ENCODE results near the gene OSBPL1A. TPM values are rescaled to one million over a fixed set of nuclear protein-coding genes. Genes with fewer than 3 reads are reported as not detected.

Gene OSBPL1A
- total and polyA plus RNA-seq, 10 of the 15 experiments (the other 5 are each of a cell fraction or from before 2014, with no cell fraction given): 0.02 to 0.83 (median 0.11) TPM; not detected in 6

GRCh38 chr18:24386681-24387080 is 10.9 kb downstream of the OSBPL1A start:
- Histone ChIP-seq H3K9me3 (replicated peaks; ENCODE audit: control insufficient read depth, insufficient read depth, low read length) (no peaks in the 10 kb centered on the region), H3K9ac (ENCODE audit: control insufficient read depth, insufficient read depth, low read length) (no peak overlapping the region), H3K4me1 (ENCODE audit: control insufficient read depth, insufficient read depth, low read length) (no peaks in the 10 kb centered on the region), H3K27ac (ENCODE audit: control insufficient read depth, insufficient read depth) (no peak overlapping the region), H3K4me2 (ENCODE audit: control insufficient read depth, insufficient read depth) (no peak overlapping the region), H3K4me3 (no peak overlapping the region), H4K20me1 (ENCODE audit: control insufficient read depth, insufficient read depth) (no peaks in the 10 kb centered on the region), H2AFZ (ENCODE audit: control insufficient read depth, low read depth, low read length) (no peak overlapping the region), H3K79me2 (ENCODE audit: control insufficient read depth, insufficient read depth, low read length) (no peaks in the 10 kb centered on the region), H3K36me3 (ENCODE audit: control insufficient read depth in 2 of 2, insufficient read depth in 2 of 2, low read length in 1 of 2) (no peaks in the 10 kb centered on the region), H3K27me3 (replicated peaks in 1 of 2; ENCODE audit: control insufficient read depth in 2 of 2, insufficient read depth in 2 of 2, low read length in 1 of 2) (no peaks in the 10 kb centered on the region; a peak in 1 of 4 replicates)
- ChIA-PET POLR2A (no interaction called here), SMC1A (ENCODE audit: uncharacterized antibody, unreplicated experiment) (interaction anchor here (1.1 kb wide), 1 partner anchor 9 kb away, joined by 3 read pairs; no protein-coding TSS in a partner anchor), CTCF (no interaction called here), RAD21 (ENCODE audit: unreplicated experiment) (no interaction called here)
- TF ChIP-seq CEBPB (IDR thresholded peaks at IDR 0.05; ENCODE audit: borderline replicate concordance in 1 of 2, low read depth in 2 of 2, low read length in 2 of 2) (no peak), YBX1 (IDR thresholded peaks at IDR 0.05) (no peak), ZNF274 (IDR thresholded peaks at IDR 0.05; ENCODE audit: insufficient read depth, insufficient read length) (no peak), ATF2 (IDR thresholded peaks at IDR 0.05; ENCODE audit: low read length) (no peak)
- DNase-seq (ENCODE audit: low read depth, low spot score) (no peak), FAIRE-seq (no peak), ATAC-seq (no peak)
- 26% methylated on average over 6 of the region's 6 CpGs for WGBS (ENCODE audit: insufficient coverage, insufficient replicate concordance, low lambda C conversion rate, missing lambda C conversion rate)
- intact Hi-C loops (cut with micrococcal nuclease; ENCODE audit: unreplicated experiment) (no loop called here), in situ Hi-C loops (cut with MboI) (no loop called here)
- BruUV-seq (replicated peaks): no TSS peak

GRCh38 chr18:24381126-24381525 is 16.5 kb downstream of the OSBPL1A start:
- WGBS (ENCODE audit: insufficient coverage, insufficient replicate concordance, low lambda C conversion rate, missing lambda C conversion rate): 47% methylated on average over 1 of the region's 1 CpG
- POLR2A ChIA-PET: no interaction called here
- RAD21 ChIA-PET (ENCODE audit: unreplicated experiment): no interaction called here
- FAIRE-seq: no peak
- Histone ChIP-seq H3K4me2 (ENCODE audit: control insufficient read depth, insufficient read depth) (no peak overlapping the region), H3K4me1 (ENCODE audit: control insufficient read depth, insufficient read depth, low read length) (no peaks in the 10 kb centered on the region), H3K36me3 (ENCODE audit: control insufficient read depth in 2 of 2, insufficient read depth in 2 of 2, low read length in 1 of 2) (no peaks in the 10 kb centered on the region), H2AFZ (ENCODE audit: control insufficient read depth, low read depth, low read length) (no peak overlapping the region), H3K9me3 (replicated peaks; ENCODE audit: control insufficient read depth, insufficient read depth, low read length) (no peaks in the 10 kb centered on the region), H3K27me3 (replicated peaks in 1 of 2; ENCODE audit: control insufficient read depth in 2 of 2, insufficient read depth in 2 of 2, low read length in 1 of 2) (no peaks in the 10 kb centered on the region), H4K20me1 (ENCODE audit: control insufficient read depth, insufficient read depth) (no peaks in the 10 kb centered on the region), H3K9ac (ENCODE audit: control insufficient read depth, insufficient read depth, low read length) (no peak overlapping the region), H3K79me2 (ENCODE audit: control insufficient read depth, insufficient read depth, low read length) (no peaks in the 10 kb centered on the region), H3K4me3 (no peak overlapping the region), H3K27ac (ENCODE audit: control insufficient read depth, insufficient read depth) (no peak overlapping the region)
- no peak for DNase-seq (ENCODE audit: low read depth, low spot score)
- in situ Hi-C loops (cut with MboI): no loop called here
- no TSS peak for BruUV-seq (replicated peaks)
- ATAC-seq: no peak
- SMC1A ChIA-PET (ENCODE audit: uncharacterized antibody, unreplicated experiment): interaction anchor here (0.7 kb wide), 1 partner anchor 56 kb away, joined by 3 read pairs; no protein-coding TSS in a partner anchor
- CTCF ChIA-PET: interaction anchor here (0.7 to 1.4 kb wide), 3 partner anchors 21 to 994 kb away, joined by 3 to 5 read pairs (median 3); no protein-coding TSS in a partner anchor
- intact Hi-C loops (cut with micrococcal nuclease; ENCODE audit: unreplicated experiment): no loop called here
- TF ChIP-seq BACH1 (IDR thresholded peaks at IDR 0.05; ENCODE audit: borderline replicate concordance): no peak
- no peak for TF ChIP-seq ZBTB33 (IDR thresholded peaks at IDR 0.05)
- no peak for TF ChIP-seq RB1 (IDR thresholded peaks at IDR 0.05; ENCODE audit: borderline replicate concordance)
- TF ChIP-seq STAT3 (IDR thresholded peaks at IDR 0.05; ENCODE audit: low read depth, low read length): no peak
- no peak for TF ChIP-seq SKIL (IDR thresholded peaks at IDR 0.05; ENCODE audit: low read depth, poor library complexity, severe bottlenecking)
- TF ChIP-seq PAX8 (IDR thresholded peaks at IDR 0.05): no peak
- no peak for TF ChIP-seq PAX5 (IDR thresholded peaks at IDR 0.05; ENCODE audit: borderline replicate concordance, low read depth, low read length)
